Measurements from ENCODE around the gene CCNB2.
A peak's percentile ranks its signal among the peaks of the same experiment; 100 is the strongest.
"Not testable (repeated sequence)": the region's sequence is repeated elsewhere in the genome, so short reads cannot be mapped to it uniquely, and the experiment has no call there.

CCNB2 gene

DNA sequence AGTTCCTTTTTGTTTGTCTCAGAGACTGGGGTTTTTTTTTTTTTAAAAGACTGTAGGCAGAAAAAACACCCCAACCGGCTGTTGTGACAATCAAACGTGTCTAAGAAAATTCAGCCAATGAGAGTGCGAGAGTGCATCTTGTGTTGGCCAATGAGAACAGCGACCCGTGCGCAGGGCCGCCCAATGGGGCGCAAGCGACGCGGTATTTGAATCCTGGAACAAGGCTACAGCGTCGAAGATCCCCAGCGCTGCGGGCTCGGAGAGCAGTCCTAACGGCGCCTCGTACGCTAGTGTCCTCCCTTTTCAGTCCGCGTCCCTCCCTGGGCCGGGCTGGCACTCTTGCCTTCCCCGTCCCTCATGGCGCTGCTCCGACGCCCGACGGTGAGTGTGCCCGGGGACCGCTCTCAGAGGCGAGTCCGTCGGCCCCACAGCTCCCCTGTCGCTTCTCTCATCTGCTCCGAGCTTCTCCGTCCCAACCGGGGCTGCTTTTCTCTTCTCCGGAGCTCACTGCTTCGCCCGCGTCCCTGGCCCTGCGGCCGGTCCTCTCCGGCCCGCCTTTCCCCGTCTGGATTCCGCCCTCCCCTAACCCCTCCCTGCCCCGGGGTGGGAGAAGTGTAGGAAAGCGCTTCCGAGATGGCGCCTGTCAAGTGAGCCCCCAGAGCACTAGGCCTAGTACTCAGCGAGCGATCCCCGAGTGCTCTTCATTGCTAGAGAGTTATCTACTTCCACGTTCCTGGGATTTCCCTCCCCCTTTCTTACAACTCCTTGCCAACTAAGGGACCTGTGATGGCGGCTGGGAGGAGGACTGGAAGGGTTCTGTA, at the start of gene CCNB2:
Gene CCNB2 (plus strand): TSS at position 235 of the 821 bp plus-strand sequence. CDS start 123 bp downstream, at position 358.
- peak; percentile 96 for DNase-seq (ENCODE audit: low spot score)

DNA sequence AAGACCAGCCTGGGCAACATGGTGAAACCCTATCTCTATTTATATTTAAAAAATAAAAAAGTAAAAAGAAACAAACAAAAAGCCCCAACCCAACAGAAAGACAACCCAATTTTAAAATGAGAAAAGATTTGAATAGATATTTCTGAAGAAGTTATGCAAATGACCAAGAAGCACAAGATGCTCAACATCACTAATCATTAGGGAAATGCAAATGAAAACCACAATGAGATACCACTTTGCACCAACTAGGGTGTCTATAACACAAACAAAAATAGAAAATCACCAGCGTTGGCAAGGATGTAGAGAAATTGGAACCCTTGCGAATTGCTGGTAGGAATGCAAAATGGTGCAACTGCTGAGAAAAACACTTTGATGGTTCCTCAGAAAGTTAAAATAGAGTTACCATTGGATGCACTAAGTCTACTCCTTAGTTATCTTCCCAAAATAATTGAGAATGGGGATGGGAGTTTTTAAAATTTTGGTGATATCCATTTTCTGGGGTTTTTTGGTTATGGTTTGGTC, 45.8 kb upstream of the CCNB2 start:
- DNase-seq (ENCODE audit: low spot score), result no peak

DNA sequence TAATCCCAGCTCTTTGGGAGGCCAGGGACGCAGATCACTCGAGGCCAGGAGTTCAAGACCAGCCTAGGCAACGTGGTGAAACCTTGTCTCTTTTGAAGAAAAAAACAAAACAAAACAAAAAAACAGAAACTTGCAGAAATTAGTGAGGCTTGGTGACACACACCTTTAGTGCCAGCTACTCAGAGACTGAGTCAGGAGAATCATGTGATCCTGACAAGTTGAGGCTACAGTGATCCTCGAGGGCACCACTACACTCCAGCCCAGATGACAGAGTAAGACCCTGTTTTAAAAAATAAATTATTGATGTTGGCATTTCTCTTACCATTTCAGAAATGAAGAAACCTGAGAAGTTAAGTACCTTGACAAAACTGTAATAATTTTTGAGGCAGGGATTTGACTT, 44.6 kb upstream of the CCNB2 start:
- no peak for DNase-seq (ENCODE audit: low spot score)

DNA sequence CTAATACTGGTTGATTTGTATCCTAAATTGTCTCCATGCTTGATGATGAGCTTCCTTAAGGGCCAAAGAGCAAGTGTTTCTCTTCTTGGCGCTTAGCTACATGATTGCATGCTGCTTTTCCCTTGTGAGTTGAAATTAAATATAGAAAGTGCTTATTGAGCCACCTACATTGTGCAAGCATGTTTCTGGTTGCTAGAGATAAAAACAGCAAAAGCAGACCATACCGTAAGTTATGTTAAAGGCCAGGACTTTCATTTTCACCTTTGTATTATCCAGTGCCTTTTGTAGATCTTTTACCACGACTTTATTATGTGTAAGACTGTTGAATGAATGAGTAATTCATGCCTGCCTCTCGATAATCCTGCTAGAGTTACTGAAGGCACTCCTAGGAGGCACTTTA, 41.9 kb upstream of the CCNB2 start:
- DNase-seq (ENCODE audit: low spot score), result no peak

DNA sequence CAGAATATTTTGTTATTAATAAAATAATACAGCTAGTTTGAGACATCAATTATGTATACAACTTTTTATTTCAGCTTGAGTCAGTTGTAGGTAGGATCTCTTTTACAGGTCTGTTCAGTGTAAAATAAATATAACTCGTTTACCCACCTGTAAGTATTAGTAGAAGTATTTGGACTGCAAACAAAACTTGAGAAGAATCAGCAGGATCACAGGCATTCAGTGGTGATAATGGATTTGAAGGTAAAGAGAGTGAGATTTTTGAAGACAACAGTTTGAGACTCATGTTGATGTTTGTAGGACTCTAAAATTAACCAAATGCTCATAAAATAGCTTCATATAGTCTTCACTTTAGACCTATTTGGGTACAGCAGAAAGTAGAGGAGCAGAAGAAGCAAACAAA, 35.5 kb upstream of the CCNB2 start:
- DNase-seq (ENCODE audit: low spot score), result no peak

DNA sequence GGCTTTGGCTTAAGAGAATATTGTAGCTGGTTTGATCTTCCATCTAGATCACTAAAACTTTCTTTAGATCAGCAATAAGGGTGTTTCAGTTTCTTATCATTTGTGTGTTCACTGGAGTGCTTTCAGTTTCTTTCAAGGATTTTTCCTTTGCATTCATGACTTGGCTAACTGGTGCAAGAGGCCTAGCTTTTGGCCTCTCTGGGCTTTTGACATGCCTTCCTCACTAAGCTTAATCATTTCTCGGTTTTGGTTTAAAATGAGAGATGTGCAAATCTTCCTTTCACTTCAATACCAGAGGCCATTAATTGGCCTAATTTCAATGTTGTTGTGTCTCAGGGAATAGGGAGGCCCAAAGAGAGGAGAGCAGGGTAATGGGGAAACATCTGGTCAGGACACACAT, 30.3 kb upstream of the CCNB2 start:
- DNase-seq (ENCODE audit: low spot score), result no peak

DNA sequence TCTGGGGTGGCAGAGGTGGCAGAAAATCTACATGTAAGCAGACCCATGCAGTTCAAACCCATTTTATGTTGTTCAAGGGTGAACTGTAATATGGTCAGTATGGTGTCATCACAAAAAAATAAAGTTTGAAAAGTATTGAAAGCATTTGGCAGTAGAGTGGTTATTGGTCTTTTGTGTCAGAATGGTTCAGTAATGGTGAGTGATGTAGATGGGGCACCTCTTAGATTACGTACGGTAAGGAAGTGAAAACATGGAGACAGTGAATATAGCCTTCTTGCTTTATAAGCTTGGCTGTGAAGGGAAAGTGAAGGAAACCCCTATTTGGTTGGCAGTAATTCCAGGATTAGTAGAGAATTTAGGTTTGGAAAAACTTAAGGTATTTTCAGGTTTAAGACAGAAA, 17.2 kb upstream of the CCNB2 start:
- no peak for DNase-seq (ENCODE audit: low spot score)

DNA sequence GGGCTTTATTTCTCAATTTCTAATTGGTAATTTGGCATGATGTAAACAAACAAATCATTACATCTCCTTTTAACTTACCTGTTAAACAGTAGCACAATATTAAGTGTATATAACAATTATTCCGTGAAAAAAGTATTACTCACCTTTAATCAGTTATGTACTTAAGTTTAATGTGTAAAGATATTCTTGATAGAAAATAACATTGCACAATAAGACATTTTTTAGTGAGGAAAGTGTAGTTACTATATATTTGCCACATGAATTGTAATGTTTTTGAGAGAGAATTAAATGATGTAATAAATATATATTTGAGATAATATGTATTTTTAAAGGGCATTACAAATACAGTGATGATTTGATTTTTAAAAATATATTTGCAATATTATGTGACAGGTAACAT, 10.9 kb upstream of the CCNB2 start:
- no peak for DNase-seq (ENCODE audit: low spot score)

DNA sequence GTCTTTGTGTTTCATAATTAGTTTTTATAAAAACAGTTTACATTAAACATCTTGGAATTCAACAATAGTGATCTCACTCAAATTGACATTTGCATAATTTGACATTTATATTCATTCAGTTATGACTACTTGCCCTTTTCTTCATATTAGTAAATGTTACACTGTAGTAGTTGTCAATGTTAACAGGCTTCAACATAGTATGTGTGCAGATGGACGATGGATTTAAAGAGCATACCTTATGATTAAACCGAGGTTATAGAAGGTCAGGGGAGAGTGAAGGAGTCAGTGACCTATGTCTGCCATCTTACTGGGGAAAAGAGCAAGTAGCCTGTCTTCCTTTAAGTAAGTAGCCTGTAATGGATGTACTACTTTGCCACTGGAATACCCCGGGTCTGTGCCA, 8.5 kb upstream of the CCNB2 start:
- no peak for DNase-seq (ENCODE audit: low spot score)

DNA sequence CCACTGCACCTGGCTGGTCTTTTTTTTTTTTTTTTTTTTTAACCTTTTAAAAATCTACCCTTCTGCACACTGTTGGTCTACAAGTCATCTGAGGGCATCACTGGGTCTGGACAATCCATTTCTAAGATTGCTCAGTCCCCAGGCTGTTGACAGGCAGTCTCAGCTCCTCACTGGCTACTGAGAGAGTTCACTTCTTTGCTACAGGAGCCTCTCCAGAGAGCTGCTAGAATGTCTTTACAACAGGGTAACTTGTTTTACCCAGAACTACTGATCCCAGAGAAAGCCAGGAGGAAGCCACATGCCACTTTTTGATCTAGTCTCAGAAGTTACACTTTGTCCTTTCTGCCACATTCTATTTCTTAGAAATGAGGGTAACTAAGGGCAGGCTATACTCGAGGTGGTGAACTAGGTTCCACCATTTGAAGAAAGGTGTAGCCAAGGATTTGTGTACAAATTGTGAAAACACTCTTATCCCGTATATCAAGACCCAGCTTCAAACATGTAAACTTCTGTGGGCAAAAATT, 5.7 kb upstream of the CCNB2 start:
- no peak for DNase-seq (ENCODE audit: low spot score)

DNA sequence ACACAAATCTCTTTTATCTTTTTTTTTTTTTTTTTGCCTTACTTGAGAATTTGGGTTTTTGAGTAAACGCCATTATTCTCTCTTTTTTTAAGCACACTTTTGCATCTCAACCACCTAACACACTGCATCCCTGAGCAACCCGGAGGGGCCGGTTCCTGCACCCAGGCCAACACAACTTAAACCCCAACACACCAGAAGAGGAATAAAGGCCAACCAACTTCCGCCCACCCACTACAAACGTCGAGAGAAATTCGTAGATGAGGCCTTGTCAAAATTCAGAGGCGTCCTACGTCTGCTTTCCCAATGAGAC, 389 bp upstream of the CCNB2 start:
- DNase-seq (ENCODE audit: low spot score), result no peak

DNA sequence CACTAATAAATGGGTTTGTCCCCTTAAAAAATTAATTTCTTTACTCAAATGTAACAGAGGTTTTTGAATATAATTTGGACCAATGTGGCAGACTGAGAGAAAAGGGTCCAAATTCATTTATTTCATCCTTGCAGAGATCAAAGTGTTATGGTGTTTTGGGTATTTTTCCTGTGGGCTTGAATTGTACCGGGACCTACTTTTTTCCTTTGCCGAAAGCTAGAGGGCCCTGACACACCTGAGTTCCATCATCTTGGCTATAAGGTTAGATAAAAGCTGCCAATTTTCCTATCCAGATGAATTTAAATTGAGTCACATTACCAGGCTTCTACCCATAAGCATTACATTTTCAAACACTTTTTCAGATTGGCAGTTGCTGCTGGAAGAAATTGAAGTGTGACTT, 908 bp downstream of the CCNB2 start:
- DNase-seq (ENCODE audit: low spot score), result no peak

DNA sequence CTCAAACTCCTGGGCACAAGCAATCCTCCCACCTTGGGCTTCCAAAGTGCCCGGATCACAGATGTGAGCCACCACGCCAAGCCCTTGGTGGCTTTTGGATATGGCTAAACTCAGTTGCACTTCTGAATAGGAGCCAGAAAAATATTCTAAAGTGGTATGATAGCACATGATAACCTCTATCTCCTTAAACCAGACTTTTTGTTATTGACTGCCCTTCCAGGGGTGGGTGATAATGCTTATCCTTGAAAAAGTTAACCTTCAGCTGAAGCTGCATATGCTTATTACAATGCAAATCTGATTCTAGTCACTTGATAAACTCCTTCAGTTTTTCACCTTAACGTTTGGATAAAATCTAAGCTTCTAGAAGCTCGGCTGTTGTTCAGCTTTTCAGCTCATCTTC, 6.3 kb downstream of the CCNB2 start:
- no peak for DNase-seq (ENCODE audit: low spot score)

DNA sequence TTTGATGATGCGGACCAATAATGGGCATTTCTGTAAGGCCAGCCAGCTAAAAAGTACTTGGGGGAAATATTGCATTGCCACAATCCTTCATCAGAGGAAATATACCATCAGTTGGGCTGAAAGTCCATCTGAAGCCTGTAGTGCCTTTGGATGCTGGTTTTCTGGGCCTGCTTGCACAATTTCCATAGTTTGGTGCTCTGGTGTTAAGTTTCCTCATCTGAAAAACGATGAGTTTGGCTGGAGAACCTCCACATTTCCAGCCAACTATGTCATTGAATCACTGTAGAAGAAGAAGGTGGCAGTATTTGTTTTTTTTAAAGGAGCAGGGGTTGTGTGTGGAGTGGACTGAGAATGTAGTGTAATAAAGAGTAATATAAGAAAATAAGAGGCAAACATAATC, 10.1 kb downstream of the CCNB2 start:
- DNase-seq (ENCODE audit: low spot score), result no peak

DNA sequence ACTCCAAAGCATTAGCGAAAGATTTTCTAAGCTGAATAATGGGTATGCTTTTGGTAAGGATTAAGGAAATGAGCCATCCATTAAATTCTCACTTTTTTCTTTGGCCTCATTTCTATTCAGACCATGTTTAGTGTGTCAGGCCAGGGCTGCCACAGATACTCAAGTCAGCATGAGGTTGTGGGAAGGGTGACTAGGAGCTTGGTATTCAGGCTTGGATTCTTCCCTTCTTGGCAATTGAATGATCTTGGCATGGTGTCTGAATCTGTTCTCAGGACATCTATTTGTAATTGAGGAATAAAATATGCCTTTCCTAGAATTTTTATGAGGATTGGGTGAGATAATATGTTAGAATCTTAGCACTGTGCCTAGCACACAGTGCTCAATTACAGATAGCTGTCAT, 11.2 kb downstream of the CCNB2 start:
- peak; percentile 15 for DNase-seq (ENCODE audit: low spot score)

DNA sequence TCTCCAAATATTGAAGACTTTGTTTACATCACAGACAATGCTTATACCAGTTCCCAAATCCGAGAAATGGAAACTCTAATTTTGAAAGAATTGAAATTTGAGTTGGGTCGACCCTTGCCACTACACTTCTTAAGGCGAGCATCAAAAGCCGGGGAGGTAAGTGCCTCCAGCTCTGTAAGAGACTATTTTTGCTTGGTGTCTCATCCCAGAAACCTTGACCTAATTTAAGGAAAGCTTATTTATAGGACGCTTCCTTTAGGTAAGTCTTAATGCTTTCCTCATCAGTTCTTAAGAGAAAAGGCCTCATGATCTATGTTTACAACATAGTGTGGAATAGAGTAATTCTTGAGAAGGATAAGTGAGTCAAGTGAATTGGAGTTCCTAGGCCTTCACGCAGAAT, 11.8 kb downstream of the CCNB2 start:
- no peak for DNase-seq (ENCODE audit: low spot score)

DNA sequence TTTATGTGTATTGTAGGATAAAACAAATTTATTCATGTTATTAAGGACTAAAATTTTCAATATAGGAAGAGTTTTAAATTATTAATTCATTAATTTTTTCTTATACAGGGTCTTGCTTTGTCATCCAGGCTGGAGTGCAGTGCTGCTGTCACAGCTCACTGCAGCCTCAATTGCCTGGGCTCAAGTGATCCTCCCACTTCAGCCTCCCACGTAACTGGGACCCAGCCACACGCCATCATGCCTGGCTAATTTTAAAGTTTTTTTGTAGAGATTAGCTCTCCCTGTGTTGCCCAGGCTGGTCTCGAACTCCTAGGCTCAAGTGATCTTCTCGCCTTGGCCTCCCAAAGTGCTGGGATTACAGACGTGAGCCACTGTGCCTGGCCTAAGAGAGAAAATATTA, 14.7 kb downstream of the CCNB2 start:
- DNase-seq (ENCODE audit: low spot score), result no peak

DNA sequence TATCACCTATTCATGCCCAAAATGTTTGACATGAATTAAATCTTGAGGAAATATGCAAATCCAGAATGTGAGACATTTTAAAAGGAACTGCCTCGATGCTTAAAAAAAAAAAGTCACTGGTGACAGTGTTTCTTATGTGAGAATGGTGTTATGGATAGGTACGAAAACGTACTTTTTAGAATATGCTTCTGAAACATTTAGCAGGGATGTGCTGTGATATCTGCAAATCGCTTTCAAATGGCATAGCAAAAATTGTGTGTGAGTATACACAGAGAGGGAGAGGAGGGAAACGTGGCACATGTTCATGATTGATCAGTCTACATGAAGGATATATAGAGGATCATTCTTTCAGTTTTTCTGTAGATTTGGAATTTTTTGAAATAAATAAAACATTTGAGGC, 16.0 kb downstream of the CCNB2 start:
- no peak for DNase-seq (ENCODE audit: low spot score)

DNA sequence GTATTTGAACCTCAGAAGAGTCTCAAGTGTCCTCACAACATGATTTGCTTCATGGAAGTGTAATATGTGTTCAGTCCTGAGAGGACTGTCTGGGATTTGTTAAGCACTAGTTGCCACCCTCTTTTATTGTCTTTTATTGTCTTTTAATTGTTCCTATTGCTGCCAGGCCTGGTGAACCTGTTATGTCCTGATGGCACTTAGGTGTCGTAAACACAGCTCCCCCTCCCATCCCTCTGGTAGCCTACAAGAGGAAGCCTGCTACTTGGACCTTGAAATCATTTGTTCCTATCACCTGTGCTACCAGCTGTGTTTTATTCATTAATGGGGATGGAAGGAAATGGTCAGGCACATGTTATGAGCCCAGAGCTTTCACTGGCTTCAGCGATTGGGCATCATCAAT, 19.3 kb downstream of the CCNB2 start:
- no peak for DNase-seq (ENCODE audit: low spot score)

DNA sequence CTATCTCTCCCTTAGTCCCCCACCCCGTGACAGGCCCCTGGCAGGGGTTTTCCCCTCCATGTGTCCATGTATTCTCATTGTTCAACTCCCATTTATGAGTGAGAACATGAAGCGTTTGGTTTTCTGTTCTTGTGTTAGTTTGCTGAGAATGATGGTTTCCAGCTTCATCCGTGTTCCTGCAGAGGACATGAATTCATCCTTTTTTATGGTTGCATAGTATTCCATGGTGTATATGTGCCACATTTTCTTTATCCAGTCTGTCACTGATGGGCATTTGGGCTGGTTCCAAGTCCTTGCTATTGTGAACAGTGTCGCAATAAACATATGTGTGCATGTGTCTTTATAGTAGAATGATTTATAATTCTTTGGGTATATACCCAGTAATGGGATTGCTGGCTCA, 20.7 kb downstream of the CCNB2 start:
- DNase-seq (ENCODE audit: low spot score), result not testable (repeated sequence)

DNA sequence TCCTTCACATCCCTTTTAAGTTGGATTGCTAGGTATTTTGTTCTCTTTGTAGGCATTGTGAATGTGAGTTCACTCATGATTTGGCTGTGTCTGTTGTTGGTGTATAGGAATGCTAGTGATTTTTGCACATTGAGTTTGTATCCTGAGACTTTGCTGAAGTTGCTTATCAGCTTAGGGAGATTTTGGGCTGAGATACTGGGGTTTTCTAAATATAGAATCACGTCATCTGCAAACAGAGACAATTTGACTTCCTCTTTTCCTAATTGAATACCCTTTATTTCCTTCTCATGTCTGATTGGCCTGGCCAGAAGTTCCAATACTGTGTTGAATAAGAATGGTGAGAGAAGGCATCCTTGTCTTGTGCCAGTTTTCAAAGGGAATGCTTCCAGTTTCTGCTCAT, 22.3 kb downstream of the CCNB2 start:
- not testable (repeated sequence) for DNase-seq (ENCODE audit: low spot score)

DNA sequence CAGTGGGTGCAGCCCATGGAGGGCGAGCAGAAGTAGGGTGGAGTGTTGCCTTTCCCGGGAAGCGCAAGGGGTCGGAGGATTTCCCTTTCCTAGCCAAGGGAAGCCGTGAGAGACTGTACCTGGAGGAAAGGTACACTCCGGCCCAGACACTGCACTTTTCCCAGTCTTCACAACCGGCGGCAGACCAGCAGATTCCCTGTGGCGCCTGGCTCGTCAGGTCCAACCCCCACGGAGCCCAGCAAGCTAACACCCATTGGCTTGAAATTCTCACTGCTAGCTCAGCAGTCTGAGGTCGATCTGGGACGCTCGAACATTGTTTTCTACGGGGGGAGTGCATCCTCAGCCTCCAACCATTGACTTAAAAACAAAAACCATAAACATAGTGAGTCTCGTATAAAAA, 26.5 kb downstream of the CCNB2 start:
- DNase-seq (ENCODE audit: low spot score), result no peak

DNA sequence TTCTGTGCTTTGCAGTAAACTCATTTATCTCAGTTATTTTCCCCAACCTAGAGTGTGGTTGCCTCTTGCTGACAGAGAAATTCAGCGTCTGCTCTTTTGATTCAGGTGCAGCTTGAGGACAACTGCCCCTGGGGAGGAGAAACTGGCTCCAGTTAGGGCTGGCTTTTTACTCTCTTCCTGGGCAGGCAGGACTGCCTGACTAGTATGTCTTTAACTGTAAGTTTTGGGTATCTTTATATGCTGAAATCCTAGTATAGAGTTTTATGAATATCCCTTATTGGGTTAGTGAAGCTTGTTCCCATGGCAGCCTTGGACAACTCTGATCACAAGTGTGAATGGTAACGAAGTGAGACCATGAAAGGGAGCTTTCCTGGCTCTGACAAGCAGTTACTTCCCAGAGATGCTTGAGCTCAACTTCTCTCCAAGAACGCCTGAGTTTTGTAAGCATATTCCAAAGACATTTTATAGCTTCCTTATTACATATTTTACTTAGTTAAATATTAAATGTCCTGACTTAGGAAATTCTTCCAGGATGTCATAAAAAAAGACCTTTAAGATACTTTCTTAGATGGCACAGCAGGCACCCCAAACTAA, 27.1 kb downstream of the CCNB2 start:
- DNase-seq (ENCODE audit: low spot score), result no peak
